Measurements from ENCODE around the gene RNF224. TPM values are rescaled to one million over a fixed set of nuclear protein-coding genes. Genes with fewer than 3 reads are reported as not detected.

The RNF224 gene
- total RNA-seq, 4 donors from 2014 or later, result 1.2 to 5.2 (median 3.0) TPM

DNA sequence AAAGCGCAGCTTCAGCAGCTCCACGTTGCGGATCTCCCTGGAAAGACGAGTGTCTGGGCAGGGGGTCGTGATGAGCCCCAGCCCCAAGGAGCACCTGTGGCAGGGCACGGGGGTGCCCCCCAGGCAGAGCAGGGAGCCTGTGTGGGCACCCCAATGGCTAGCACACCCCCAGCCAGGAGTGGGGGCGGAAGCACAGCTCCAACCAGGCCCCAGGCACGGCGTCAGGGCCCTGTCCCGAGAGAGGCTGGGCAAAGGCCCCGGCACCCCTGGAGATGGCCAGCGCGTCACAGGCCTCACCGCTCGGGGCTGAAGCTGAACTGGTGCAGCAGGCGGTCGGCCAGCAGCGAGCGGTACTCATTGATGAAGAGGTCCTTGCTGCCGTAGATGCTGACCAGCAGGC is 46.8 kb upstream of the RNF224 start:
- intact Hi-C loops (cut with DNase I), result loop anchor here (10.0 kb wide), 1 partner anchor 54 kb away; the partner anchor contains the start of gene SLC34A3
- Histone ChIP-seq H3K27me3 (peaks cover 0 to under 1% (median 0%) of the 10 kb centered on the region in 4 donors), H3K4me3 (no peak overlapping the region), H3K27ac (no peak overlapping the region), H3K9me3 (no peaks in the 10 kb centered on the region), H3K4me1 (peaks cover 0 to 28% (median 0%) of the 10 kb centered on the region in 3 donors), H3K36me3 (peaks cover 51 to 89% (median 55%) of the 10 kb centered on the region in 3 donors)
- DNase-seq, result no peak
- WGBS, 2 donors, result no CpG with 5 or more reads among the region's 20 CpGs
- TF ChIP-seq, protein P1, sequence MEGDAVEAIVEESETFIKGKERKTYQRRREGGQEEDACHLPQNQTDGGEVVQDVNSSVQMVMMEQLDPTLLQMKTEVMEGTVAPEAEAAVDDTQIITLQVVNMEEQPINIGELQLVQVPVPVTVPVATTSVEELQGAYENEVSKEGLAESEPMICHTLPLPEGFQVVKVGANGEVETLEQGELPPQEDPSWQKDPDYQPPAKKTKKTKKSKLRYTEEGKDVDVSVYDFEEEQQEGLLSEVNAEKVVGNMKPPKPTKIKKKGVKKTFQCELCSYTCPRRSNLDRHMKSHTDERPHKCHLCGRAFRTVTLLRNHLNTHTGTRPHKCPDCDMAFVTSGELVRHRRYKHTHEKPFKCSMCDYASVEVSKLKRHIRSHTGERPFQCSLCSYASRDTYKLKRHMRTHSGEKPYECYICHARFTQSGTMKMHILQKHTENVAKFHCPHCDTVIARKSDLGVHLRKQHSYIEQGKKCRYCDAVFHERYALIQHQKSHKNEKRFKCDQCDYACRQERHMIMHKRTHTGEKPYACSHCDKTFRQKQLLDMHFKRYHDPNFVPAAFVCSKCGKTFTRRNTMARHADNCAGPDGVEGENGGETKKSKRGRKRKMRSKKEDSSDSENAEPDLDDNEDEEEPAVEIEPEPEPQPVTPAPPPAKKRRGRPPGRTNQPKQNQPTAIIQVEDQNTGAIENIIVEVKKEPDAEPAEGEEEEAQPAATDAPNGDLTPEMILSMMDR (IDR thresholded peaks at IDR 0.05), result no peak
- no peak for TF ChIP-seq POLR2A (IDR thresholded peaks at IDR 0.05)

DNA sequence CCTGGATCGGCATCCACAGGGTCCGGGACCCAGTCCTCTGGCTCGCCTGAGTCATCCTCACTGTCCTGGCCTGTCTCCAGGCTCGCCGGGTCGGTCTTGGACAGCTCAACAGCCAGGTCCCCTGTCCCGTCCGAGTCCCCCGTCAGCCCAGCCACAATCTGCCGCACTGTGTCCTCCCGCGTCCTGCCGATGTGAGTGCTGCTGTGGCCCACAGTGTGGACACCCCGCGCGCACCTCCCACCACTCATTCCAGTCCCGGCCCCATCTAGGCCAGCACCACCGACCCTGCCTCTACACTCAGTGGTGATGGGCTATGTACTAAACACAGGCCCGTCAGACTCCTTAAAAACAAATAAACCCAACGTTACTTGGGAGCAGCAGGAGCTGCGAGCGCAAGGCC is 45.6 kb upstream of the RNF224 start:
- Histone ChIP-seq H3K27me3 (no peaks in the 10 kb centered on the region), H3K27ac (no peak overlapping the region), H3K4me1 (peaks cover 9 to 28% (median 10%) of the 10 kb centered on the region in 3 donors), H3K4me3 (no peak overlapping the region), H3K9me3 (no peaks in the 10 kb centered on the region), H3K36me3 (peaks cover 51 to 100% (median 61%) of the 10 kb centered on the region in 3 donors)
- DNase-seq, result no peak
- TF ChIP-seq POLR2A (IDR thresholded peaks at IDR 0.05), result no peak
- intact Hi-C loops (cut with DNase I), result loop anchor here (10.0 kb wide), 1 partner anchor 53 kb away; the partner anchor contains the start of gene SLC34A3
- 60 to 84% methylated on average over 1 to 13 of the region's 22 CpGs for WGBS, 2 donors

DNA sequence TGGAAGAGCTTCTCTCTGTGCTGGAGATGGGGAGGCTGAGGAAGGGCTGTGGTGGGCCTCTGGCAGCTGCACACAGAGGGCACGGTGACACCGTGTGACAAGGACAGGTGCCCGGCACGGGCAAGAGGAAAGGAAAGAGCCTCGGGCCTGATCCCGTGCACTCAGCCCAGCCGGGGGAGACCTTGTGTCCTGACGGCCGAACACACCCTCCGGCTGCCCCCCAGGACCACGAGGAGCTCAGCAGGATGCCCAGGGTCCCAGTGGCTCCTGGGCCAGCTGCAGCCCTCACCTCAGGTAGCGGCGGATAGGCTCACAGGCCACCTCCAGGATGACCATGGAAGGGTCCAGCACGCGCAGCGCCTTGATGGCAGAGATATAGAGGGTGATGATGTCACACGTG is 44.5 kb upstream of the RNF224 start:
- H3K36me3 ChIP-seq, result peaks cover 54 to 97% (median 61%) of the 10 kb centered on the region in 3 donors
- H3K9me3 ChIP-seq, result no peaks in the 10 kb centered on the region
- peaks cover 20 to 34% (median 21%) of the 10 kb centered on the region in 3 donors for H3K4me1 ChIP-seq
- WGBS, 2 donors, result 96 to 100% methylated on average over 5 to 6 of the region's 17 CpGs
- TF ChIP-seq POLR2A (IDR thresholded peaks at IDR 0.05), result no peak
- TF ChIP-seq, protein P1 (IDR thresholded peaks at IDR 0.05), result no peak
- no peak overlapping the region for H3K27ac ChIP-seq
- intact Hi-C loops (cut with DNase I), result loop anchor here (10.0 kb wide), 1 partner anchor 52 kb away; the partner anchor contains the start of gene SLC34A3
- DNase-seq, result no peak
- H3K27me3 ChIP-seq, result no peaks in the 10 kb centered on the region
- no peak overlapping the region for H3K4me3 ChIP-seq

DNA sequence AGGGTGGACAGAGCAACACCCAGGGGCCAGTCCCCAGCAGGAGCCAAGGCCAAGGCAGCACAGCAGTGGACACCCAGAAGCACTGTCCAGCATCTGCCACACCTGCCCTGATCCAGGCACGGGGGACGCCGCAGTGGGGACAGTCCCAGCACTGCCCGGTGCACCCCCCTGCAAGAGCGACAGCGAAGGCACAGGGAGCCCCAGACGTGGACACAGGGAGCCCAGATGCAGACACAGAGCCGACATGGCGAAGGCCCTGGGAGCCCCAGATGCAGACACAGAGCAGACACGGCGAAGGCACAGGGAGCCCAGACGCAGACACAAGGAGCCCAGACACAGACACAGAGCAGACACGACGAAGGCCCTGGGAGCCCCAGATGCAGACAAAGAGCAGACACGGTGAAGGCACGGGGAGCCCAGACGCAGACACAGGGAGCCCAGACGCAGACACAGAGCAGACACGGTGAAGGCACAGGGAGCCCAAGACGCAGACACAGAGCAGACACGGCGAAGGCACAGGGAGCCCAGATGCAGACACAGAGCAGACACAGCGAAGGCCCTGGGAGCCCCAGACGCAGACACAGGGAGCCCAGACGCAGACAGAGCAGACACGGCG is 43.2 kb upstream of the RNF224 start:
- WGBS, 2 donors, result 91 to 93% methylated on average over 18 to 25 of the region's 27 CpGs
- no peak overlapping the region for H3K4me3 ChIP-seq
- peaks cover 22 to 38% (median 23%) of the 10 kb centered on the region in 3 donors for H3K4me1 ChIP-seq
- no peak for DNase-seq
- peaks cover 53 to 85% (median 54%) of the 10 kb centered on the region in 3 donors for H3K36me3 ChIP-seq
- no peaks in the 10 kb centered on the region for H3K9me3 ChIP-seq
- intact Hi-C loops (cut with DNase I), result loop anchor here (10.0 kb wide), 1 partner anchor 51 kb away; the partner anchor contains the start of gene SLC34A3
- TF ChIP-seq POLR2A (IDR thresholded peaks at IDR 0.05), result no peak
- H3K27me3 ChIP-seq, result no peaks in the 10 kb centered on the region
- no peak overlapping the region for H3K27ac ChIP-seq

DNA sequence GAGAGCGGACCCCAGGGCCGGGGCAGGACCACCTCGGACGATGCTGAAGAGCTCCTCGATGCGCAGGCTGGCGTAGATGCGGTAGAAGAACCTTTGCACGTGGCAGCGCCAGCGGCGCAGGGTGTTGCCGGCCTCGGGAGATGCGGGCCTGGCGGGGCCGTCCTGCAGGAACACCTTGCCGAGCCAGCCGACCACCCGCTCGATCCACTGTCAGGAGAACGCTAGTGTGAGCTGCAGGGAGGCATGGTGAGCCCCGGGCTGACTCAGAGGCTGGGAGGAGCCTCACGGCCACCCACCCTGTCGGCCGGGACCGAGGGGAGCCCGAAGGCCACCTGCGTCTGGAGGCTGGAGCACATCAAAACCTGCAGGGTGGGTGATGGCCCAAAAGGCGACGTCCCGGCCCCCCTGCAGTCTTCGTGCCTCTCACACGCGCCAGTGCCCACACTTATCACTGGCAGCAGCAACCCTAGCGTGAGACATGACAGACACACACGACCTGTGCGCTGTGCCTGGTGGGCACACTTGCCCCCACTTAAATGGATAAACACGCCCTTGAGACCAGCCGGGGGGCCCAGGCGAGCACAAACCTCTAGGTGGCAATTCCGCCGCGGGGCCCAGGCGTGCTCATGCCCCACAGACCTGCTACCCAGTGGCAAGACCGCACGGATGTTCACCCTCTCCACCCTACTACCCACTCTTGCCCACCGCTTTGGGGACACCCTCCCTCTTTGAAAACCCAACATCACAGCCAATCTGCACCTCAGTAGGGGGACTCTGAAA is 42.2 kb upstream of the RNF224 start:
- no peaks in the 10 kb centered on the region for H3K27me3 ChIP-seq
- 90% methylated on average over 23 to 24 of the region's 48 CpGs for WGBS, 2 donors
- TF ChIP-seq, protein P1 (IDR thresholded peaks at IDR 0.05), result no peak
- no peak for TF ChIP-seq POLR2A (IDR thresholded peaks at IDR 0.05)
- peaks cover 31 to 48% (median 32%) of the 10 kb centered on the region in 3 donors for H3K4me1 ChIP-seq
- H3K4me3 ChIP-seq, result no peak overlapping the region
- no peak for DNase-seq
- intact Hi-C loops (cut with DNase I), result loop anchor here (10.0 kb wide), 1 partner anchor 50 kb away; the partner anchor contains the start of gene SLC34A3
- no peaks in the 10 kb centered on the region for H3K9me3 ChIP-seq
- H3K27ac ChIP-seq, result no peak overlapping the region
- peaks cover 47 to 79% (median 47%) of the 10 kb centered on the region in 3 donors for H3K36me3 ChIP-seq
